HG03378 (cell line): ENCODE results near the gene TP63.

Experiments
- ATAC-seq: cut with Tn5 transposase; IDR thresholded peaks from one replicate; pipeline ENCODE4 v1.9.1; 2021; ENCODE audit warnings: mild to moderate bottlenecking, moderate library complexity; ENCODE audit not compliant: unreplicated experiment

Gene TP63

GRCh38 chr3:189806171-189806951 lies 175.2 kb downstream of the TP63 start:
- ATAC-seq, result no peak

- ATAC-seq, result no peak
Observed at GRCh38 chr3:189808246-189809007, 177.2 kb downstream of the TP63 start.

GRCh38 chr3:189809583-189809982 lies 178.4 kb downstream of the TP63 start:
- no peak for ATAC-seq

GRCh38 chr3:189812806-189813465 lies 181.7 kb downstream of the TP63 start:
- ATAC-seq, result no peak

GRCh38 chr3:189813647-189814240 lies 182.6 kb downstream of the TP63 start:
- no peak for ATAC-seq

- ATAC-seq, result peak; percentile 87
Observed at GRCh38 chr3:189820365-189820720, 189.2 kb downstream of the TP63 start.

GRCh38 chr3:189821262-189821661 lies 190.1 kb downstream of the TP63 start:
- no peak for ATAC-seq

- no peak for ATAC-seq
Observed at GRCh38 chr3:189822726-189823125, 191.5 kb downstream of the TP63 start.

- ATAC-seq, result no peak
Observed at GRCh38 chr3:189824629-189825312, 193.6 kb downstream of the TP63 start.

GRCh38 chr3:189826566-189826965 lies 195.4 kb downstream of the TP63 start:
- no peak for ATAC-seq

GRCh38 chr3:189827108-189827507 lies 195.9 kb downstream of the TP63 start:
- no peak for ATAC-seq

- no peak for ATAC-seq
Observed at GRCh38 chr3:189830401-189830800, 199.2 kb downstream of the TP63 start.

GRCh38 chr3:189833266-189833665 lies 202.1 kb downstream of the TP63 start:
- ATAC-seq, result no peak

- ATAC-seq, result no peak
Observed at GRCh38 chr3:189833996-189834395, 202.8 kb downstream of the TP63 start.

GRCh38 chr3:189834462-189834861 lies 203.3 kb downstream of the TP63 start:
- no peak for ATAC-seq

GRCh38 chr3:189836795-189837194 lies 205.6 kb downstream of the TP63 start:
- ATAC-seq, result no peak

GRCh38 chr3:189838291-189838690 lies 207.1 kb downstream of the TP63 start:
- no peak for ATAC-seq

GRCh38 chr3:189839576-189839975 lies 208.4 kb downstream of the TP63 start:
- no peak for ATAC-seq

- no peak for ATAC-seq
Observed at GRCh38 chr3:189841473-189842205, 210.4 kb downstream of the TP63 start.
